WERI-Rb-1 (cell line): ENCODE results near the gene NBL1.

ENCODE experiments used
- DNase-seq: peaks from one replicate; pipeline ENCODE4 v3.0.0-alpha.2; 2020
- H3K27ac ChIP-seq: fragments of 250-450 bp; sonication (Bioruptor Pico); 2 replicates; pipeline ENCODE4 v1.5.1; 2020; ENCODE audit warnings: mild to moderate bottlenecking, moderate library complexity
- H3K27me3 ChIP-seq: fragments of 250-450 bp; sonication (Bioruptor Pico); 2 replicates; pipeline ENCODE4 v1.5.1; 2021; ENCODE audit warnings: mild to moderate bottlenecking, low read depth, moderate library complexity; ENCODE audit not compliant: insufficient read depth, severe bottlenecking
- H3K36me3 ChIP-seq: fragments of 250-450 bp; sonication (Bioruptor Pico); 2 replicates; pipeline ENCODE4 v1.5.1; 2020; ENCODE audit warnings: mild to moderate bottlenecking, moderate library complexity
- H3K4me3 ChIP-seq: 2 replicates; pipeline ENCODE4 v1.5.1; 2011; ENCODE audit warnings: low read depth, mild to moderate bottlenecking, control low read depth, low read length
- H3K9me3 ChIP-seq: fragments of 250-450 bp; sonication (Bioruptor Pico); 2 replicates; pipeline ENCODE4 v1.5.1; 2021; ENCODE audit warnings: mild to moderate bottlenecking, moderate library complexity; ENCODE audit not compliant: severe bottlenecking
- TF ChIP-seq, protein P1 (sequence below): IDR thresholded peaks from 2 replicates; pipeline ENCODE4 v1.5.1; 2011; ENCODE audit warnings: low read depth, mild to moderate bottlenecking, control low read depth, inconsistent platforms, low read length

Gene NBL1

DNA sequence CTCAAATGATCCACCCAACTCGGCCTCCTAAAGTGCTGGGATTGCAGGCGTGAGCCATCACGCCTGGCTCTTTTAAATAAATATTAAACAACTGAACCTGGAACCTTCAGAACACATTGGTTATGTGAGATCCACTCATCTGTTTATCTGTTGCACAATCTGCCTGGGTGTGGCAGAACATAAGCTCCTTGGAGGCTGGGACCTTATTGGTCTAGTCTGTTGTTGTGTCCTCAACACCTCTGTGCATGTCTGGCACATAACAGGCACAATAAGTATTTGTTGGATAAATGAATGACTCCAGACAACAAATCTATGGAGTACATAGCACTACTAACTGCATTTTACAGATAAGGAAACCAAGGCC lies 4.1 kb upstream of the NBL1 start:
- Histone ChIP-seq H3K27ac (no peak overlapping the region), H3K36me3 (no peaks in the 10 kb centered on the region), H3K9me3 (no peaks in the 10 kb centered on the region), H3K4me3 (no peak overlapping the region), H3K27me3 (no peaks in the 10 kb centered on the region)
- TF ChIP-seq, protein P1, sequence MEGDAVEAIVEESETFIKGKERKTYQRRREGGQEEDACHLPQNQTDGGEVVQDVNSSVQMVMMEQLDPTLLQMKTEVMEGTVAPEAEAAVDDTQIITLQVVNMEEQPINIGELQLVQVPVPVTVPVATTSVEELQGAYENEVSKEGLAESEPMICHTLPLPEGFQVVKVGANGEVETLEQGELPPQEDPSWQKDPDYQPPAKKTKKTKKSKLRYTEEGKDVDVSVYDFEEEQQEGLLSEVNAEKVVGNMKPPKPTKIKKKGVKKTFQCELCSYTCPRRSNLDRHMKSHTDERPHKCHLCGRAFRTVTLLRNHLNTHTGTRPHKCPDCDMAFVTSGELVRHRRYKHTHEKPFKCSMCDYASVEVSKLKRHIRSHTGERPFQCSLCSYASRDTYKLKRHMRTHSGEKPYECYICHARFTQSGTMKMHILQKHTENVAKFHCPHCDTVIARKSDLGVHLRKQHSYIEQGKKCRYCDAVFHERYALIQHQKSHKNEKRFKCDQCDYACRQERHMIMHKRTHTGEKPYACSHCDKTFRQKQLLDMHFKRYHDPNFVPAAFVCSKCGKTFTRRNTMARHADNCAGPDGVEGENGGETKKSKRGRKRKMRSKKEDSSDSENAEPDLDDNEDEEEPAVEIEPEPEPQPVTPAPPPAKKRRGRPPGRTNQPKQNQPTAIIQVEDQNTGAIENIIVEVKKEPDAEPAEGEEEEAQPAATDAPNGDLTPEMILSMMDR, result no peak
- DNase-seq, result no peak

DNA sequence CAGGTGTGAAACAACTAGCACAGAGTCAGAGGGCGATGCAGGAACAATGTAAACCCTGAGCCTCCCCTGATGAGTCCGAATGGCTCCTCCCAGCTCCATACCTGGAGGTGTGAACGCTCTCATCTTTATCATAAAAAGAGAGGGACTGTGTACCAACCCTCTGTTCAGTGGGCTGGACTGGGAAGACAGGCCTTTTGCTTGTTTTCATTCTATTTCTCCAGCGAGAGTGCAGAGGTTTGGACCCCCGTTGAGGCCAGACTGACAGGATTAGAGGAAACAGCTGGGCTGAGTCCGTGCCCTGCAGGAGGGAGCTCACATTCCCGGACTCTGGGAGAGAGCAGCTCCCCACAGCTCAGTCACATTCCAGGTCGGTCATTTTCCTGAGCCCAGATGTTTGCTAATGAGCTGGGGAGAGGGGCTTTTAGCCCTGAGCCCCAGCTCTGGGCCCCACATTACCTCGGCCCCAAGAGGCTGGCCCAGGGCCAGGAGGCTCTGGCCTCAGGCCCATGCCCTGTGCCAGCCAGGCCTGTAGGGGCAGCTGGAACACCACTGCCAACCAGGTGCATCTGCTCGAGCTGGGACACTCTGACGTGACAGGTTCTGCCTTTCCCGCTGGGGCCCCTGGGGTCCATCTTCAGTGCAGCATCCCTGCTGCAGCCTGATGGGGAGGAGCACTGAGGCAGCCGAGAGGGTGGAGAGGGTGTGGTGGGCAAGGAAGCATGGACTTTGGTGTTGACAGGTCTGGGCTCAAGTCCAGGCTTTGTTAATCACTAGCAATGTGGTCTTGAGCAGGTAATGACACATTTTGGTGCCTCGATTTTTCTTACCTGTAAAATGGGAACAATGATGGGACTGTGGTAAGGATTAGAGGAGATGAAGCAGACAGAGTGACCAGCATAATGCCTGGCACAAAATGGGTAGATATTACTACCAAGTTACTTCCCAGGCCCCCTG lies 3.5 kb upstream of the NBL1 start:
- H3K27me3 ChIP-seq, result no peaks in the 10 kb centered on the region
- H3K9me3 ChIP-seq, result no peaks in the 10 kb centered on the region
- TF ChIP-seq, protein P1, result no peak
- H3K27ac ChIP-seq, result no peak overlapping the region
- no peaks in the 10 kb centered on the region for H3K36me3 ChIP-seq
- DNase-seq, result no peak
- no peak overlapping the region for H3K4me3 ChIP-seq

DNA sequence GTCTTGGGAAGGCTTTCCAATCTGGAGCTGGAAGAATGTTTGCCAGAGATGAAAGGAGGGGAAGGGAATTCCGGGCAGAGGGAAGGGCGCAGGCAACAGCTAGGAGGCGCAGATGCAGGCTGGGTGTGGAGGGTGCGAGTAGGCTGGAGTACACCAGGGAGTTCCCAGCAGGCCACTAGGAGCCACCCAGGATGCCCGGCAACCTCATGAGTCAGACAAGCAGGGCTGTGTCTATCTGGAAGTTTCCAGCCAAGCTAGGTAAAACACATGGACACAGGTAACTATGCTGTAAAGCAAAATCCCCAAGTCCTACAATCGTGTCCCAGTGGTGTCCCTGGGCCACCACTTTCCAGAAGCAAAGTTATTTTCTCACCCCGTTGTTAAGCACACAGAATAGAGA lies 990 bp upstream of the NBL1 start:
- Histone ChIP-seq H3K9me3 (no peaks in the 10 kb centered on the region), H3K36me3 (no peaks in the 10 kb centered on the region), H3K4me3 (no peak overlapping the region), H3K27ac (no peak overlapping the region), H3K27me3 (no peaks in the 10 kb centered on the region)
- TF ChIP-seq, protein P1, result 0 out of 2 replicates have a peak, but pooled peaks have one; percentile 9
- no peak for DNase-seq

DNA sequence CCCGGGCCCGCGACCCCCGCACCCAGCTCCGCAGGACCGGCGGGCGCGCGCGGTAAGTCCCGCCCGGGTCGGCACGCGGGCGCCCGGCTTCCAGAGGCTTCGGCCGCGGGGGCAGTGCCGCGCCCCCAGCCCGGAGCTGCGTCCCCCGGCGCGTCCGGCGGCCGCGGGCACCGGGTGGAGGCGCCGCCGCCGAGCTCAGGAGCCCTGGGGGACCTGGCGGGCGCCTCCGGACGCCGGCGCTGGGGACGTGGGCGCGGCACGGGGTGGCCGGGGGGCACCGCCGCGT lies 227 bp downstream of the NBL1 start:
- Histone ChIP-seq H3K9me3 (no peaks in the 10 kb centered on the region), H3K36me3 (no peaks in the 10 kb centered on the region), H3K4me3 (peak overlapping the region; percentile 45), H3K27me3 (no peaks in the 10 kb centered on the region), H3K27ac (no peak overlapping the region)
- DNase-seq, result no peak
- TF ChIP-seq, protein P1, result no peak

DNA sequence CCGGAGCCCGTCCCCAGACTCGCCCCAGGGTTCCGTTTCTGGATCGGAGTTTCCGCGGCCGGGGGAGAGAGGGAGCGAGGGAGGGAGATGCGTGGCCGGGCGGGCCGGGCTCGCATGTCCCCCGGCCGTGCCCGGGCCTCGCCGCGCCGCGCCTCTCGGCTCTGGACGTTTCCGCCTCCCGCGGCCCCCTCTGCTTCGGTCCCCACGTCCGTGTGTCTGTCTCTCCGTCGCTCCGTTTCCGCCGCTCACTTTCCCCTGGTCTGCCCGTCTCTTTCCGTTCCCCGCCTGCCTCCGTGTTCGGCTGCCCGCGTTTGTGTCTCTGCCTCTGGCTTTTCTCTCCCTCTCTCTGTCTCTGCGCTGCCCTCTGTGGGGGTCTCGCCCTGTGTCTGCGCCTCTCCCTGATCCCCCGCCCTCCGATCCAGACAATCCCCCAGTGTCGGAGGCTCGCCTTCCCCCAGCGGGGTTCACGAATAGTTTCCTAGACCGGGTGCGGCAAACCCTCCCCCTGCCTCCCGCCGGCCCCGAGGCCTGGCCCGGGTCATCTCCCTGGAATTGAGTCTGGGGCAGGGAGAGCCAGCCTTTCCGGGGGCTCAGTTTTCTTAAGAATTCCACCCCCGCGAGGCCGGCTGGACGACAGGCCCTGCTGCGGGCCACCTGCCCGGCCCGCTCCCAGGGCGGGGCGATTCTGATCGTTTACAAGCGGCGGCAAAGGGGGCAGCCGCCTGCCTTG lies 735 bp downstream of the NBL1 start:
- H3K4me3 ChIP-seq, result peak overlapping the region; percentile 45
- TF ChIP-seq, protein P1, result no peak
- no peaks in the 10 kb centered on the region for H3K27me3 ChIP-seq
- DNase-seq, result peak; percentile 24
- no peaks in the 10 kb centered on the region for H3K9me3 ChIP-seq
- no peaks in the 10 kb centered on the region for H3K36me3 ChIP-seq
- H3K27ac ChIP-seq, result no peak overlapping the region
